Kidney (tissue), 14 donors: ENCODE results near the gene PCARE. TPM values are rescaled to one million over a fixed set of nuclear protein-coding genes. Genes with fewer than 3 reads are reported as not detected.

ENCODE experiments used
- DNase-seq, 5 donors: peaks; one replicate each; pipeline ENCODE4 v3.0.0-alpha.2; 2013 to 2020
- FAIRE-seq: peaks from 2 replicates; lab custom pipeline; 2012; peaks lifted over from hg19 to GRCh38; lab: Jason Lieb, UNC
- H3K27ac ChIP-seq, 2 donors: one replicate each; pipeline ENCODE4 v1.7.0; 2013; ENCODE audit warnings: low read depth in 2 of 2, low read length in 2 of 2, inconsistent platforms in 1 of 2
- H3K27me3 ChIP-seq: one replicate; pipeline ENCODE4 v1.7.1; 2013; ENCODE audit warnings: low read length, inconsistent platforms; ENCODE audit not compliant: control insufficient read depth, insufficient read depth
- H3K36me3 ChIP-seq, 3 donors: one replicate each; pipeline versions ENCODE4 v1.7.0 to v1.7.1; 2013; ENCODE audit warnings: low read length in 3 of 3, control low read depth in 1 of 3, inconsistent platforms in 1 of 3; ENCODE audit not compliant: insufficient read depth in 3 of 3, control insufficient read depth in 2 of 3
- H3K4me1 ChIP-seq, 3 donors: one replicate each; pipeline versions ENCODE4 v1.7.0 to v1.7.1; 2013; ENCODE audit warnings: low read length in 3 of 3, inconsistent platforms in 1 of 3, low read depth in 1 of 3; ENCODE audit not compliant: control insufficient read depth in 2 of 3, insufficient read depth in 2 of 3
- H3K4me3 ChIP-seq, 3 donors: one replicate each; pipeline versions ENCODE4 v1.7.0 to v1.8.1; 2013; ENCODE audit warnings: low read length in 3 of 3, control low read depth in 1 of 3, inconsistent platforms in 1 of 3
- H3K9ac ChIP-seq, 3 donors: one replicate each; pipeline versions ENCODE4 v1.7.0 to v1.7.1; 2013; ENCODE audit warnings: low read length in 3 of 3, control low read depth in 1 of 3, inconsistent platforms in 1 of 3
- H3K9me3 ChIP-seq, 3 donors: one replicate each; pipeline versions ENCODE4 v1.7.0 to v1.7.1; 2013; ENCODE audit warnings: low read length in 3 of 3, control low read depth in 1 of 3, inconsistent platforms in 1 of 3; ENCODE audit not compliant: control insufficient read depth in 2 of 3, insufficient read depth in 1 of 3
- intact Hi-C: fragments of 100-400 bp; cut with DNase I; formaldehyde crosslinking; loops from one replicate; pipeline ENCODE4 v1.11.1; 2022
- polyA plus RNA-seq: library from polyadenylated mRNA; stranded (reverse); fragments of 350-450 nt; fragmentation: Illumina TruSeq; extraction: RNeasy Lipid Tissue Mini Kit (QIAGEN cat#74804); gene quantifications from one replicate; pipeline ENCODE4 v1.2.3, GENCODE V29; 2014; ENCODE audit warnings: low read depth, low replicate concordance; ENCODE audit not compliant: insufficient read depth
- total RNA-seq: library from RNA; stranded (reverse); fragmentation: NEBNext Ultra II Directional; extraction: Animal tissue kit (Norgen Biotek cat#: 25700); gene quantifications from one replicate; pipeline ENCODE4 v1.2.1, GENCODE V29; 2021
- TF ChIP-seq, protein P1 (sequence below): IDR thresholded peaks from 3 replicates; pipeline ENCODE4 v1.5.1; 2012; ENCODE audit warnings: mild to moderate bottlenecking, moderate library complexity, borderline replicate concordance; ENCODE audit not compliant: insufficient read depth; ENCODE audit errors: extremely low read depth
- donor health status: control.
- donor health status: control.
- donor health status: control.
- donor health status: control.
- donor health status: control.
- donor health status: DM: yes; HTN: yes; CAD: no.
- donor health status: Normal renal cell carcinoma (clear cell type).

PCARE gene
- total and polyA plus RNA-seq, 2 donors from 2014 or later: 1.3 TPM; not detected in 1

DNA sequence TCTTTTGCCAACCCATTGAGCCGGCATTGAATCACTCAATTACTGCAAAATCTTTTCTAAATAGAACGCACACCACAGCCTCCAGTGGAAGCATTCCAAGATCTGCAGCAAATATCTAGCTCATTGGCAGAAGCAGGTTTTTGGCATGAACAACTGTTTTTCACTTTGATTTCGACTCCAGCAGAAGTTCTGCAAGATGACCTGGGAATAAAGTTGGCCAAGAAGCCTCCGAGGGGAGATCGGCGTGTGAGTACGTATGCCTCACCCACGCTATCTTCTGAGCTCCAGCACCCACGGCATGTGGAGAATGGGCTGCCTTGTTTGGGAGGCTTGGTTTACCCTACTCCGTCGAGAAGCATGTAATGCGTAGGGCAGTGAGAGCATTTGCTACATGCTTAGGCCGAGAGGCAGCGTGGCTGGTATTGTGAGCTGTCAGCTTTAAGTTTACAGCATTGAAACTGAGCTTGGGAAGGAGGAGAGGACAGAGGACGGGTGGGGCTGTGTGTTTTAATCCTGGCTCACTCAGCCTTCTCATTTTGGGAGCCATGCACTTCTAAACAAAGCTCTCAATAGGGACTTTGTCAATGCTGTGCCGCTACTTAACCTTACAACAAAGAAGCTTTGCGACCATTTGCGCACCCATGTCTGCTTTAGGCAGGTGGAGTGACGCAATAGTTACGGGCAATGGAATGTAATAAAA is 10.5 kb downstream of the PCARE start:
- H3K36me3 ChIP-seq: no peaks in the 10 kb centered on the region
- H3K4me3 ChIP-seq: no peak overlapping the region
- DNase-seq (peak in 1 of 5 donors; percentile 28), FAIRE-seq (no peak)
- H3K27me3 ChIP-seq: no peaks in the 10 kb centered on the region
- TF ChIP-seq, protein P1, sequence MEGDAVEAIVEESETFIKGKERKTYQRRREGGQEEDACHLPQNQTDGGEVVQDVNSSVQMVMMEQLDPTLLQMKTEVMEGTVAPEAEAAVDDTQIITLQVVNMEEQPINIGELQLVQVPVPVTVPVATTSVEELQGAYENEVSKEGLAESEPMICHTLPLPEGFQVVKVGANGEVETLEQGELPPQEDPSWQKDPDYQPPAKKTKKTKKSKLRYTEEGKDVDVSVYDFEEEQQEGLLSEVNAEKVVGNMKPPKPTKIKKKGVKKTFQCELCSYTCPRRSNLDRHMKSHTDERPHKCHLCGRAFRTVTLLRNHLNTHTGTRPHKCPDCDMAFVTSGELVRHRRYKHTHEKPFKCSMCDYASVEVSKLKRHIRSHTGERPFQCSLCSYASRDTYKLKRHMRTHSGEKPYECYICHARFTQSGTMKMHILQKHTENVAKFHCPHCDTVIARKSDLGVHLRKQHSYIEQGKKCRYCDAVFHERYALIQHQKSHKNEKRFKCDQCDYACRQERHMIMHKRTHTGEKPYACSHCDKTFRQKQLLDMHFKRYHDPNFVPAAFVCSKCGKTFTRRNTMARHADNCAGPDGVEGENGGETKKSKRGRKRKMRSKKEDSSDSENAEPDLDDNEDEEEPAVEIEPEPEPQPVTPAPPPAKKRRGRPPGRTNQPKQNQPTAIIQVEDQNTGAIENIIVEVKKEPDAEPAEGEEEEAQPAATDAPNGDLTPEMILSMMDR: no peak
- intact Hi-C loops: no loop called here
- no peaks in the 10 kb centered on the region for H3K9me3 ChIP-seq
- H3K9ac ChIP-seq: no peak overlapping the region
- no peak overlapping the region for H3K27ac ChIP-seq
- peaks cover 0 to 6% (median 4%) of the 10 kb centered on the region in 3 donors for H3K4me1 ChIP-seq

DNA sequence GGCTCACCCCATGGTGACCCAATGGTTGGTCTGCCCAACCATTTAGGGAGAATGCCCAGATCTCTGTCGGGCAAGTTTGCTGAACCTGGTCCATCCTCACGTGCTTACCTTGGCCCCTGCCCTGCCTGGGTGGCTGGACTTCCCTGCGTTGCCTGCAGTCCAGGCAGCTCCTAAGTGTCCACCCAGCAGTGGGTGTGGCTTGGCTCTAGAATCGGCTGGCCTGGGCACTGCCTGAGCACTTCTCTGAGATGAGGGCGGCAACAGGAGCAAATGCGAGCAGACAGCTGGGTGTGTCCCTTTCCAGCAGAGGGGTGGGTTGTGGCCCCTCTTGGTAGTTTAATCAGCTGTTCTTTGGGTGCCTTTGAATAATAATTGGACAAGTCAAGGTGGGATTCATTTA is 11.3 kb downstream of the PCARE start:
- no peaks in the 10 kb centered on the region for H3K9me3 ChIP-seq
- peak in 1 of 5 donors; percentile 46 for DNase-seq
- no peaks in the 10 kb centered on the region for H3K36me3 ChIP-seq
- no peak overlapping the region for H3K4me3 ChIP-seq
- FAIRE-seq: no peak
- H3K27me3 ChIP-seq: no peaks in the 10 kb centered on the region
- H3K4me1 ChIP-seq: peaks cover 0 to 6% (median 4%) of the 10 kb centered on the region in 3 donors
- no peak overlapping the region for H3K9ac ChIP-seq
- no peak overlapping the region for H3K27ac ChIP-seq
- intact Hi-C loops: no loop called here
- TF ChIP-seq, protein P1: no peak

DNA sequence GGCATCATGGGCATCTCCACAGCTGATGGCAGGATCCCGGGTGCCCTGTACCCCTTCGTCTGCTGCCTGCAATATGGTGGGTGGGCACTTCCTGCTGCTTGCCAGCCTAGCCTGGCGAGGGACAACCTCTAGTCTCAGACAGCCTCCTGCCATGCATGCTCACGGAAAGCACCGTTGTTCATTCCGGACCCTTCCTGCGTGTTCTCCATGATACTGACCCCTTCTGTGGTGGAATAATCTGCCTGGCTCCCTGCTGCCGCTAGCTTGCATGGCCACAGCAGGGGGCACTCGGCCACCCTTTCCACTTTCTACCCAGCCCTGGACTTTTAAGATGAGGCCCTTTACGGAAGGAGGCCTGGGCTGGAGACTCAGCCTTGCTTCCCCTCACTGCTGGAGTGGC is 12.0 kb downstream of the PCARE start:
- intact Hi-C loops: no loop called here
- TF ChIP-seq, protein P1: no peak
- Histone ChIP-seq H3K27ac (no peak overlapping the region), H3K27me3 (no peaks in the 10 kb centered on the region), H3K9ac (no peak overlapping the region), H3K9me3 (no peaks in the 10 kb centered on the region), H3K4me3 (no peak overlapping the region), H3K4me1 (peaks cover 0 to 6% (median 4%) of the 10 kb centered on the region in 3 donors), H3K36me3 (no peaks in the 10 kb centered on the region)
- no peak for DNase-seq
- FAIRE-seq: no peak
